ENCODE results near the gene LYRM9.
"Not testable (repeated sequence)": the region's sequence is repeated elsewhere in the genome, so short reads cannot be mapped to it uniquely, and the experiment has no call there.

Gene LYRM9

DNA sequence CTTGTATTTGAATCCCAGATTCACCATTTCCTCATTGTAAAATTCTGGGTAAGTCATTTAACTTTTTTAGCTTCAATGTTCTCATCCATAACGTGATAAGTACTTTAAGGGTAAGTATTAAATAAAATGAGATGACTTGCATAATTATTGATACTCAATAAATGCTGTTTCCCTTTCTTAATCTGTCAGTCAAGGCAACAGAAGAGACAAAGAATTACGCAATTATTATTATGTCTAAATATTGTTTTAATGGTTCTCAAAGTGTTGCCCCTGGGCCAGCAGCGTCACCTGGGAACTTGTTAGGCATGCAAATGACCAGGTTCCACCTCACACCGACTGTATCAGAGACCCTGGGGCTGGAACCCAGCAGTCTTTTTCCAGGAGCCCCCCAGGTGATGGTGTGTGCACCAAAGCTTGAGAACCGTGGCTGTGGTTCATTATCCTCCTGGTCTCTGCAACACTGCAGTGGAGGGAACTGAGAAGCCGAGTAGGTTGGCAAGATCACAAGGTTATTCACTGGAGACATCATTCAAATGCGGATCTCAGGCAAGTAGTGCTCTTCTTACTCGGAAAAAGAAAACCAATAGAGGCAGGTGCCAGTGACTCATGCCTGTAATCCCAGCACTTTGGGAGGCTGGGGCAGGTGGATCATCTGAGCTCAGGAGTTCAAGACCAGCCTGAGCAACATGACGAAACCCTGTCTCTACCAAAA lies 43.5 kb downstream of the LYRM9 start:
- no peak overlapping the region for H3K4me3 ChIP-seq (ENCODE audit: low read depth in 1 of 2, low read length in 2 of 2)
- H3K4me1 ChIP-seq (ENCODE audit: control insufficient read depth in 1 of 2, insufficient read depth in 2 of 2, low read length in 2 of 2): no peaks in the 10 kb centered on the region
- H3K36me3 ChIP-seq (ENCODE audit: control insufficient read depth in 1 of 2, insufficient read depth in 2 of 2, low read length in 2 of 2): no peaks in the 10 kb centered on the region
- H3K27ac ChIP-seq (ENCODE audit: low read length): no peak overlapping the region
- no peaks in the 10 kb centered on the region for H3K9me3 ChIP-seq (ENCODE audit: control insufficient read depth in 1 of 2, low read length in 2 of 2)
- H3K27me3 ChIP-seq (ENCODE audit: low read depth, low read length): no peaks in the 10 kb centered on the region

DNA sequence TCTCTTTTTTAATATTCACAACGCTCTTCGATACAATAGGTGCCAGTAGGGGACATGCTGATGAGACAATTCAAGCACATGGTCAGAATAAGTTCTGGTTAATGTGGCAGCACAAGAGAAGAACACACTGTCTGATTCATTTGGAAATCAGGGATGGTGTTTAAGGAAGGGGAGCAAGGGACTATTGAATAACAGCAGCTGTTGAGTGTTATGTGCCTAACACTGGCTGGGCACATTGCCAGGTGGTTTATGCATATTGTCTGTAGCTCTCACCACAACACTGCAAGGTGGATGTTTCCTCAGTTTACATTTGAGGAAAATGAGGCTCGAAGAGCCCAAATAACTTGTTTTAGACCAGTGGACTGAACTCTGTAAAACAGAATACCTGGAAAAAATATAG lies 44.2 kb downstream of the LYRM9 start:
- H3K27me3 ChIP-seq (ENCODE audit: low read depth, low read length): no peaks in the 10 kb centered on the region
- no peak overlapping the region for H3K27ac ChIP-seq (ENCODE audit: low read length)
- H3K36me3 ChIP-seq (ENCODE audit: control insufficient read depth in 1 of 2, insufficient read depth in 2 of 2, low read length in 2 of 2): no peaks in the 10 kb centered on the region
- no peak overlapping the region for H3K4me3 ChIP-seq (ENCODE audit: low read depth in 1 of 2, low read length in 2 of 2)
- H3K9me3 ChIP-seq (ENCODE audit: control insufficient read depth in 1 of 2, low read length in 2 of 2): no peaks in the 10 kb centered on the region
- no peaks in the 10 kb centered on the region for H3K4me1 ChIP-seq (ENCODE audit: control insufficient read depth in 1 of 2, insufficient read depth in 2 of 2, low read length in 2 of 2)

DNA sequence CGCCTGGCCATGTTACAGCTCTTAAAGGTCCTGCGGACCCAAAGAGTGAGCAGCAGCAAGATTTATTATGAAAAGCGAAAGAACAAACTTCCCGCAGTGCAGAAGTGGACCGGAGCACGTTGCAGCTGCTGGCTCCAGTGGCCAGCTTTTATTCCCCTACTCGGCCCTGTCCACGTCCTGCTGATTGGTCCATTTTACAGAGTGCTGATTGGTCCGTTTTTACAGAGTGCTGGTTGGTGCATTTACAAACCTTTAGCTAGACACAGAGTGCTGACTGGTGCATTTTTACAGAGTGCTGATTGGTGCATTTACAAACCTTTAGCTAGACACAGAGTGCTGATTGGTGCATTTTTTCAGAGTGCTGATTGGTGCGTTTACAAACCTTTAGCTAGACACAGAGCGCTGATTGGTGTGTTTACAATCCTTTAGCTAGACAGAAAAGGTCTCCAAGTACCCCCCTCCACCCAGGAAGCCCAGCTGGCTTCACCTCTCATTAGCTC lies 46.3 kb downstream of the LYRM9 start:
- H3K4me1 ChIP-seq (ENCODE audit: control insufficient read depth in 1 of 2, insufficient read depth in 2 of 2, low read length in 2 of 2); H3K9me3 ChIP-seq (ENCODE audit: control insufficient read depth in 1 of 2, low read length in 2 of 2); H3K27me3 ChIP-seq (ENCODE audit: low read depth, low read length); H3K27ac ChIP-seq (ENCODE audit: low read length); H3K36me3 ChIP-seq (ENCODE audit: control insufficient read depth in 1 of 2, insufficient read depth in 2 of 2, low read length in 2 of 2); H3K4me3 ChIP-seq (ENCODE audit: low read depth in 1 of 2, low read length in 2 of 2): not testable (repeated sequence)

DNA sequence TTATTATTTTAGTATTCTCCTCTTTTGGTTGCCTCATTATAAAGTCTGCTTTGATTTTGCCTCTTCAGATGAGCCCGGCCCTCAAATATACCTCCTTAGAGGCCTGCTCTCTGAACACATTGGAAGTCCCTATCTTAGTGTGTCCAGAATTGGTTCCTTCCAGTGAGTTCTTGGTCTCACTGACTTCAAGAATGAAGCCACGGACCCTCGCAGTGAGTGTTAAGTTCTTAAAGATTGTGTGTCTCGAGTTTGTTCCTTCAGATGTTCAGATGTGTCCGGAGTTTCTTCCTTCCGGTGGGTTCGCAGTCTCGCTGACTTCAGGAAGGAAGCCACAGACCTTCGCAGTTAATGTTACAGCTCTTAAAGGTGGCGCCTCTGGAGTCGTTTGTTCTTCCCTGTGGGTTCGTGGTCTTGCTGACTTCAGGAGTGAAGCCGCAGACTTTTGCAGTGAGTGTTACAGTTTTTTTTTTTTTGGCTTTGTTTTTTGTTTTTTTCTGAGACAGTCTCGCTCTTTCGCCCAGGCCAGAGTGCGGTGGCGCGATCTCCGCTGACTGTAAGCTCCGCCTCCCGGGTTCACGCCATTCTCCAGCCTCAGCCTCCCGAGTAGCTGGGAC lies 47.0 kb downstream of the LYRM9 start:
- Histone ChIP-seq H3K27ac (ENCODE audit: low read length) (no peak overlapping the region), H3K9me3 (ENCODE audit: control insufficient read depth in 1 of 2, low read length in 2 of 2) (no peaks in the 10 kb centered on the region), H3K4me3 (ENCODE audit: low read depth in 1 of 2, low read length in 2 of 2) (no peak overlapping the region), H3K27me3 (ENCODE audit: low read depth, low read length) (no peaks in the 10 kb centered on the region), H3K36me3 (ENCODE audit: control insufficient read depth in 1 of 2, insufficient read depth in 2 of 2, low read length in 2 of 2) (no peaks in the 10 kb centered on the region), H3K4me1 (ENCODE audit: control insufficient read depth in 1 of 2, insufficient read depth in 2 of 2, low read length in 2 of 2) (no peaks in the 10 kb centered on the region)

DNA sequence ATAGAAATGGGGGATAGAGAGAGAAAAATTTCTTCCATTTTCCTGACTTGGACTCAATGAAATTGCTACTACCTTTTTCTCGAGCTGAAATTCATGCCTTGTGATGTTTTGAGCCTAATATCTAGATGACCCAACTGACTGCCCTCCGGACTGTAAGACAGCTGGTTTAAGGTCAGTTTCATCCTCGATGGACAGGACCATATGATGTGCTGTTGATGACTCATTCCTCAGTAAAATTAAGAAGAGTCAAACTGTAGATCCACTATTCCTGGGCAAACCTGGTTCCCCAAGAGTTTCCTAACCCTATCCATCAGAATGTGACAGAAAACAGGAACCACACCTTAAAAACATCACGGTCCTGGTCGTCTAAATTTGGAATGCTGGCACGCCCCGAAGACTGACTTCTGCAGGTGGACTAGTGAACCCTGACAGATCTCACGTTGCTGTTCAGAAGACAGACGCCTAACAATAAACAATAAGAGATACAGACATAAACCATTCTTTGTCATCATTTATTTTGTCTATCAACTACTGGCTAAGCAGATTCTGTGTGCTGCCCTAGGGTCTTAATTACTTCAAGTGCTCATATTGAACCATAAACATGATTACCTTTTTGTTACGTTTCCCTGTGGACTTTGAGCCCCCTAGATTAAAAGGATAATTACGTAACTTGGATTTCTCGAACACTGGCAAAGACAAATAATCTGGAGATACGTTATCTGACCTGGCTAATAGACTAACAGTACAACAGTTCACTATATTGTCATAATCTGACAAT lies 47.7 kb downstream of the LYRM9 start:
- Histone ChIP-seq H3K4me1 (ENCODE audit: control insufficient read depth in 1 of 2, insufficient read depth in 2 of 2, low read length in 2 of 2) (no peaks in the 10 kb centered on the region), H3K27ac (ENCODE audit: low read length) (no peak overlapping the region), H3K27me3 (ENCODE audit: low read depth, low read length) (no peaks in the 10 kb centered on the region), H3K36me3 (ENCODE audit: control insufficient read depth in 1 of 2, insufficient read depth in 2 of 2, low read length in 2 of 2) (no peaks in the 10 kb centered on the region), H3K9me3 (ENCODE audit: control insufficient read depth in 1 of 2, low read length in 2 of 2) (no peaks in the 10 kb centered on the region), H3K4me3 (ENCODE audit: low read depth in 1 of 2, low read length in 2 of 2) (no peak overlapping the region)

DNA sequence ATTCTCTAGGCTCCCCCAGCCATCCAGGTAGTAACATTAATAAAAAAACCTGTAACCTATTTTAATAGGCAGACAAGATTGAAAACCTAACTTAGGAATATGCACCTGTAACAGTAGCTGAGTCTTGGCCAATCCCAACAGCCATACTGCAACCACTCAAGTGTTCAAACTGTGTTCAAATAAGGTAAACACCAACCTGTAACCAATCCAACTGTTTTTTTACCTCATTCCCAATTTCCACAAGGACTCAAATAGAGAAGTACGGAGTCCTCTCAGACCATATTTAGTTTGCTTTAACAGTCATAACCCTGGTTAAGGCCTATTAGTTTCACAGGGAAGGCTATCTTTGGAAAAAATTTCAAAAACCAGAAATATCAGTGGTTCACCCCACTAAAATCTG lies 52.5 kb downstream of the LYRM9 start:
- Histone ChIP-seq H3K36me3 (ENCODE audit: control insufficient read depth in 1 of 2, insufficient read depth in 2 of 2, low read length in 2 of 2) (no peaks in the 10 kb centered on the region), H3K9me3 (ENCODE audit: control insufficient read depth in 1 of 2, low read length in 2 of 2) (no peaks in the 10 kb centered on the region), H3K4me1 (ENCODE audit: control insufficient read depth in 1 of 2, insufficient read depth in 2 of 2, low read length in 2 of 2) (no peaks in the 10 kb centered on the region), H3K27me3 (ENCODE audit: low read depth, low read length) (no peaks in the 10 kb centered on the region), H3K27ac (ENCODE audit: low read length) (no peak overlapping the region), H3K4me3 (ENCODE audit: low read depth in 1 of 2, low read length in 2 of 2) (no peak overlapping the region)

DNA sequence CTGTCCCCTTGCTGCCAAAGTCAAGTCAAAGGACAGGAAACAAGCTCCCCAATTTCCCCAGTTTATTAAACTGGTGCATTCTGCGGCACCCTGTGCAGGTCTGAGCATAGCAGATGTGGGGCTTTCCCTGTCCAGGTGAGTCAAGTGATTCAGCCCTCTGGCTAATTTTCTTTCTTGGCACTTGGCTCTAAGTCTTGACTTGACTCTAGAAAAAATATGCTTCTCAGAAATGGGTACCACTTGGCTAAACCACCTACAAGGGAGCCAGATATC lies 52.8 kb downstream of the LYRM9 start:
- not testable (repeated sequence) for H3K9me3 ChIP-seq (ENCODE audit: control insufficient read depth in 1 of 2, low read length in 2 of 2); H3K36me3 ChIP-seq (ENCODE audit: control insufficient read depth in 1 of 2, insufficient read depth in 2 of 2, low read length in 2 of 2); H3K27me3 ChIP-seq (ENCODE audit: low read depth, low read length); H3K4me3 ChIP-seq (ENCODE audit: low read depth in 1 of 2, low read length in 2 of 2); H3K4me1 ChIP-seq (ENCODE audit: control insufficient read depth in 1 of 2, insufficient read depth in 2 of 2, low read length in 2 of 2); H3K27ac ChIP-seq (ENCODE audit: low read length)

DNA sequence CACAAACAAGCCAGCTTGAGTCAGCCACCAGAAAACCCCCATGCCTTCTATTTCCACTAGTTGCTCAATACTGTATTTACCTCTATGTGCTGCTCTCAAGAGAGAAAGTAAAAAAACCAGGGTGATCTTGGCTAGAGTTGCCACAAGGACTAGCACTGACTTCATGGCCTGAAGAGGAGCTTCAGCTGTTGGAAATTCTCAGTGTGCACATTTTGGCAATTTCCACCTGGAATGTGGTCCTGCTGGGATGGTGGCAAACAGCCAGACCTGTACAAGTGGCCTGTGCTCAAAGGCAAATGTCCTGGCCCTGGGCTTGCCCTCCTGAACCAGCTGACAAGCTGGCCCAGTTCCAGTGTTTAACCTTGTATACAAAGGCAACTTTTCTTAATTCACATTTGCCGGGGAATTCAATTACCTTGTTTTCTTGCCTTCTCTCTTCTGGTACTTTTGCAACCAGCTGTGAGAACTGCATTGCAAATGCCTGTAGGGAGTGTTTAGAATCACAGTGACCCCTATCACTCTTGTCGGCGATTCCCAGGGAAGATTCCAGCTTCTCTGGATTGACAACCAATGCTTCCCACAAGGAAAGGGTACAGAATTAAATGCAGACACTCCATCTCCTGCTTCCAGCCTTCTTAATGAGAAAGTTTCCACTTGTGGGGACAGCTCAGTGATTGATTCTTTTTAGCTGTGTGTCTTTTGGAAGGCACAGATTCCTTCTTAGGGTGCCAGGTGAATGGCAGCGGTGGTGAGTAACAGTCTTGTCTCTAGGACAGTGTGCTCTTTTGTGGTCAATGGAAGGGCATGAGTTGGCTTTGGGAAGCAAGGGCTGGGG lies 53.4 kb downstream of the LYRM9 start:
- not testable (repeated sequence) for H3K9me3 ChIP-seq (ENCODE audit: control insufficient read depth in 1 of 2, low read length in 2 of 2); H3K27ac ChIP-seq (ENCODE audit: low read length); H3K27me3 ChIP-seq (ENCODE audit: low read depth, low read length); H3K4me3 ChIP-seq (ENCODE audit: low read depth in 1 of 2, low read length in 2 of 2); H3K4me1 ChIP-seq (ENCODE audit: control insufficient read depth in 1 of 2, insufficient read depth in 2 of 2, low read length in 2 of 2); H3K36me3 ChIP-seq (ENCODE audit: control insufficient read depth in 1 of 2, insufficient read depth in 2 of 2, low read length in 2 of 2)

DNA sequence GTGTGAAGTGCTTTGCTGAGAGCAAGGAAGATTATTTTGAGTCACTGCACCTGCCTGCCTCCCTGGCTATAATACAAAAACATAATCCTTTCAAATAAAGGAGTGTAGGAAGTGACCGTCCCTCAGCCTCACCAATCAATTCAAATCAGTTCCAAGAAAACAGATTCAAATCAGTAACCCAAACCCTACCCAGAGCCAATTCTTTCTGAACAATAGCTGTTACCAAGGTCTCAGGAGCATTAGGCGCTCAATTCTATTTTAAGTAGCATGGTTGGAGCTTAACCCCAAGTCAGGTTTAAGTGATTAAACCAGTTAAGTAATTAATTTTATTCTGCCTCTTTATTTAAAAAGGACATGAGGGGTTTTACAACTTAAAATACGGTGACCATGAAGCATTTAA lies 54.6 kb downstream of the LYRM9 start:
- H3K4me3 ChIP-seq (ENCODE audit: low read depth in 1 of 2, low read length in 2 of 2); H3K4me1 ChIP-seq (ENCODE audit: control insufficient read depth in 1 of 2, insufficient read depth in 2 of 2, low read length in 2 of 2); H3K9me3 ChIP-seq (ENCODE audit: control insufficient read depth in 1 of 2, low read length in 2 of 2); H3K36me3 ChIP-seq (ENCODE audit: control insufficient read depth in 1 of 2, insufficient read depth in 2 of 2, low read length in 2 of 2); H3K27ac ChIP-seq (ENCODE audit: low read length); H3K27me3 ChIP-seq (ENCODE audit: low read depth, low read length): not testable (repeated sequence)

DNA sequence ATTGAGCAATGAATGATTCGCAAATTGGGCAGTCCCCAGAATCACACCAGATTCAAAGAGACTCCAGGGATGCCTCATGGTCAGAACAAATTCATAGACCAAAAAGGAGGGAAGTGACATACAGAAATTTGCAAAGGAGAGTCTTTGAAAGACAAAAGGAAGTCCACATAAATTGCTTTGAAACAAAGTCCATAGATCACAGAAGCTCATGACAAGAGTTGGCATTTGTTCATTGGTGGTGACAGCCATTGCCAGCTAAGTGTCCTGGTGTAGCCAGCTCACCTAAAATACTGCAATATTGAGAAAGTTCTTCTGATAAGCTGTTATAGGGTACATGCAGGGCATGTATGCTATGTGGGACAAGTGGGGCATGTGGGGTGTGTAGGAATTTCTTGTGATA lies 55.4 kb downstream of the LYRM9 start:
- H3K4me1 ChIP-seq (ENCODE audit: control insufficient read depth in 1 of 2, insufficient read depth in 2 of 2, low read length in 2 of 2); H3K27ac ChIP-seq (ENCODE audit: low read length); H3K4me3 ChIP-seq (ENCODE audit: low read depth in 1 of 2, low read length in 2 of 2); H3K9me3 ChIP-seq (ENCODE audit: control insufficient read depth in 1 of 2, low read length in 2 of 2); H3K36me3 ChIP-seq (ENCODE audit: control insufficient read depth in 1 of 2, insufficient read depth in 2 of 2, low read length in 2 of 2); H3K27me3 ChIP-seq (ENCODE audit: low read depth, low read length): not testable (repeated sequence)

DNA sequence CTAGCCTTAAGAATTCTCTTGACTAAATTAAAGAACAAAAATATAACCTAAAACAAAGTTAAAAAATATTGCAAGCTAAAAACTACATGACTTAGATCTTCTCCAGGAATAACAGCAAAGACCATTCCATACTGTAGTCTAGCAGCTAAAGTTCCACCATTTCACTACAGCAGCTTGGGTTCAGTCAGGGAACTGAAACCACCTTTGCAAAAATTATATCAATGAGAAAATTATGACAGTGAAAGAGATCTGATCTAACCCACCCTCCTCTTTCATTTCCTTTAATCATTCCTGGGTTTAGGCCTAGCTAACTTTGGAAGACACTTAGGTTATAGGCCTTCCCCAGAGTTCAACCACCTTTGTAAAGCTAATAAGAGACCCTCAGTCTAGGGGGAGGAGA lies 56.5 kb downstream of the LYRM9 start:
- Histone ChIP-seq H3K4me3 (ENCODE audit: low read depth in 1 of 2, low read length in 2 of 2) (no peak overlapping the region), H3K36me3 (ENCODE audit: control insufficient read depth in 1 of 2, insufficient read depth in 2 of 2, low read length in 2 of 2) (no peaks in the 10 kb centered on the region), H3K4me1 (ENCODE audit: control insufficient read depth in 1 of 2, insufficient read depth in 2 of 2, low read length in 2 of 2) (no peaks in the 10 kb centered on the region), H3K9me3 (ENCODE audit: control insufficient read depth in 1 of 2, low read length in 2 of 2) (no peaks in the 10 kb centered on the region), H3K27ac (ENCODE audit: low read length) (no peak overlapping the region), H3K27me3 (ENCODE audit: low read depth, low read length) (no peaks in the 10 kb centered on the region)

Data from muscle layer of duodenum (tissue), 2 donors.